DND-41 (cell line): Measurements from ENCODE around the gene DNM3.

Experiments used
- ATAC-seq: fragments of 200-7000 bp; cut with Tn5 transposase; 3 replicates; pipeline ENCODE4 v1.9.1; 2021; ENCODE audit warnings: low read depth; ENCODE audit not compliant: insufficient read depth
- DNase-seq: peaks from one replicate; pipeline ENCODE4 v3.0.0-alpha.2; 2020
- H2AFZ ChIP-seq: 2 replicates; pipeline ENCODE4 v1.6.0; 2012; ENCODE audit warnings: low read depth, low read length
- H3K27ac ChIP-seq: 2 replicates; pipeline ENCODE4 v1.5.1; 2012; ENCODE audit warnings: low read length, inconsistent platforms
- H3K27me3 ChIP-seq: fragments of 200-600 bp; sonication (generic); 2 replicates; pipeline ENCODE4 v1.6.0; 2012; ENCODE audit warnings: low read length, mild to moderate bottlenecking, inconsistent platforms; ENCODE audit not compliant: insufficient read depth, poor library complexity
- H3K36me3 ChIP-seq: 2 replicates; pipeline ENCODE4 v1.5.1; 2012; ENCODE audit warnings: low read length, inconsistent platforms; ENCODE audit not compliant: insufficient read depth
- H3K4me1 ChIP-seq: 2 replicates; pipeline ENCODE4 v1.5.1; 2012; ENCODE audit warnings: mild to moderate bottlenecking, low read length; ENCODE audit not compliant: insufficient read depth
- H3K4me2 ChIP-seq: 2 replicates; pipeline ENCODE4 v1.6.0; 2012; ENCODE audit warnings: mild to moderate bottlenecking, moderate library complexity, low read length, inconsistent platforms; ENCODE audit not compliant: insufficient read depth
- H3K4me3 ChIP-seq, 2 experiments: fragments of 200-600 bp in 1 of 2; shearing (Covaris generic) in 1 of 2; 2 replicates each; pipeline ENCODE4 v1.5.1; 2012 to 2016; ENCODE audit warnings: inconsistent platforms in 2 of 2, low read length in 2 of 2, mild to moderate bottlenecking in 2 of 2, low read depth in 1 of 2, moderate library complexity in 1 of 2
- H3K79me2 ChIP-seq: 2 replicates; pipeline ENCODE4 v1.6.0; 2012; ENCODE audit warnings: low read length, inconsistent platforms; ENCODE audit not compliant: insufficient read depth
- H3K9ac ChIP-seq: 2 replicates; pipeline ENCODE4 v1.6.0; 2012; ENCODE audit warnings: low read depth, mild to moderate bottlenecking, inconsistent platforms, low read length, moderate library complexity
- H3K9me3 ChIP-seq: 2 replicates; pipeline ENCODE4 v1.5.1; 2012; ENCODE audit warnings: low read length, moderate library complexity, mild to moderate bottlenecking, inconsistent platforms; ENCODE audit not compliant: insufficient read depth, severe bottlenecking
- H4K20me1 ChIP-seq: 2 replicates; pipeline ENCODE4 v1.6.0; 2012; ENCODE audit warnings: low read length; ENCODE audit not compliant: insufficient read depth
- CTCF ChIP-seq: IDR thresholded peaks from 2 replicates; pipeline ENCODE4 v1.5.1; 2012; ENCODE audit warnings: borderline replicate concordance, low read length, moderate library complexity, mild to moderate bottlenecking; ENCODE audit not compliant: poor library complexity, severe bottlenecking; ENCODE audit errors: extremely low read depth
- EZH2 ChIP-seq: IDR thresholded peaks from 3 replicates; pipeline ENCODE4 v1.6.1; 2012; ENCODE audit warnings: borderline replicate concordance, low read depth, mild to moderate bottlenecking, moderate library complexity, low read length, inconsistent platforms; ENCODE audit not compliant: severe bottlenecking

Gene DNM3

GRCh38 chr1:172323686-172324085 is 482.4 kb downstream of the DNM3 start:
- peaks cover 3% of the 10 kb centered on the region for H3K27me3 ChIP-seq

GRCh38 chr1:172324086-172324485 is 482.8 kb downstream of the DNM3 start:
- DNase-seq (no peak), ATAC-seq (no peak)
- H3K79me2 ChIP-seq, result no peaks in the 10 kb centered on the region
- TF ChIP-seq CTCF (no peak), EZH2 (no peak)
- no peaks in the 10 kb centered on the region for H3K4me1 ChIP-seq
- H3K27ac ChIP-seq, result no peak overlapping the region
- H3K4me3 ChIP-seq, result no peak overlapping the region
- H3K4me2 ChIP-seq, result no peak overlapping the region
- no peak overlapping the region for H3K9ac ChIP-seq
- no peak overlapping the region for H2AFZ ChIP-seq
- H3K27me3 ChIP-seq, result peaks cover 3% of the 10 kb centered on the region
- H4K20me1 ChIP-seq, result no peaks in the 10 kb centered on the region
- no peaks in the 10 kb centered on the region for H3K9me3 ChIP-seq
- no peaks in the 10 kb centered on the region for H3K36me3 ChIP-seq

More at GRCh38 chr1:172323686-172324085, 482.4 kb downstream of the DNM3 start:
- Histone ChIP-seq H3K4me2 (no peak overlapping the region), H3K9me3 (no peaks in the 10 kb centered on the region), H3K36me3 (no peaks in the 10 kb centered on the region), H3K27ac (no peak overlapping the region), H3K4me3 (no peak overlapping the region), H3K79me2 (no peaks in the 10 kb centered on the region), H3K9ac (no peak overlapping the region), H2AFZ (no peak overlapping the region), H3K4me1 (no peaks in the 10 kb centered on the region), H4K20me1 (no peaks in the 10 kb centered on the region)
- DNase-seq, result no peak
- no peak for ATAC-seq
- TF ChIP-seq EZH2 (no peak), CTCF (no peak)

- Histone ChIP-seq H3K4me3 (no peak overlapping the region), H3K9me3 (no peaks in the 10 kb centered on the region), H3K79me2 (no peaks in the 10 kb centered on the region), H3K4me1 (no peaks in the 10 kb centered on the region), H3K27ac (no peak overlapping the region), H3K4me2 (no peak overlapping the region), H3K36me3 (no peaks in the 10 kb centered on the region), H2AFZ (no peak overlapping the region), H3K9ac (no peak overlapping the region), H3K27me3 (peaks cover 4% of the 10 kb centered on the region), H4K20me1 (no peaks in the 10 kb centered on the region)
- ATAC-seq (no peak), DNase-seq (no peak)
- TF ChIP-seq CTCF, result no peak
- no peak for TF ChIP-seq EZH2
These were observed 483.5 kb downstream of the DNM3 start for GRCh38 chr1:172324761-172325160.

GRCh38 chr1:172325531-172325930 is 484.2 kb downstream of the DNM3 start:
- no peak for ATAC-seq

More at GRCh38 chr1:172325531-172325930, 484.2 kb downstream of the DNM3 start:
- Histone ChIP-seq H3K4me1 (no peaks in the 10 kb centered on the region), H3K79me2 (no peaks in the 10 kb centered on the region), H3K4me3 (no peak overlapping the region), H3K27ac (no peak overlapping the region), H3K36me3 (no peaks in the 10 kb centered on the region), H4K20me1 (no peaks in the 10 kb centered on the region), H3K9me3 (no peaks in the 10 kb centered on the region), H3K9ac (no peak overlapping the region), H2AFZ (no peak overlapping the region), H3K27me3 (peaks cover 5% of the 10 kb centered on the region), H3K4me2 (no peak overlapping the region)
- TF ChIP-seq CTCF, result no peak
- no peak for TF ChIP-seq EZH2
- DNase-seq, result no peak
